ENCODE measurements around the gene FLT3.

DNA sequence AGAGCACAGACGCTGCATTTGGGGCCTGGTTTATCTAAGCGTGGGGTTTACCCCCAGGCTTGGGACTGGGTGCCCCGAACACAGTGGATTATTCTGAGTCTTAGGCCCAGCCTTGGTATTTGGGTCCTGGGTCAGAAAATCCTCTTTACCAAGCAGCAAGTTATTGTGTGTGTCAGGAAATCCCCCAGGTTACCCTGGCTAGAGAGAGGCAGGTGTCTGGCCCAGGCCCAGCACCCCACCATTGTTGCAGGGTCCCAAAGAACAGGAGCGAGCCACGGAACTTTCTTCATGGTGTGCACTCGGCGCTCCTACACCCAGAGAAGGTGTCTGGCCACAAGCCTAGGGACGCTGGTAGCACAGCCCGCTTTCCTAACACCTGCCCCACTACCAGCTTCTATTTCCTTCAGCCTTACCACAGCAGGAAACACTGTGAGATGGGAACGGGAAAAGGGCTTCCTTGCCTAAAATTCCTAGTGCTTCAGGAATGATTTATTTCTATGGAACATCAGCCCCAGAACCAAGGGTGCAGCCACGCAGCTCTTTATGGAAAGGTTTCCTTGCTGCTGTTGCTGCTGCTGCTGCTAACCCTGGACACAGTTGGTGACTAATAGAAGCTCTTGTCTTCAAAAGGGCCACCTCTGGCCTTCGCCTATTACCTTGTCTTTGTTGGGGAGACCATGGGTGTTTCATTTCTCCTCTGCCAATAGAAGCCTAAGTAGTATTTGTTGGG is 123.8 kb downstream of the FLT3 start:
- no peak for TF ChIP-seq RAD21 (IDR thresholded peaks at IDR 0.05)
- TF ChIP-seq, protein P1, sequence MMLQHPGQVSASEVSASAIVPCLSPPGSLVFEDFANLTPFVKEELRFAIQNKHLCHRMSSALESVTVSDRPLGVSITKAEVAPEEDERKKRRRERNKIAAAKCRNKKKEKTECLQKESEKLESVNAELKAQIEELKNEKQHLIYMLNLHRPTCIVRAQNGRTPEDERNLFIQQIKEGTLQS (IDR thresholded peaks at IDR 0.05) = no peak
- TF ChIP-seq, protein P2, sequence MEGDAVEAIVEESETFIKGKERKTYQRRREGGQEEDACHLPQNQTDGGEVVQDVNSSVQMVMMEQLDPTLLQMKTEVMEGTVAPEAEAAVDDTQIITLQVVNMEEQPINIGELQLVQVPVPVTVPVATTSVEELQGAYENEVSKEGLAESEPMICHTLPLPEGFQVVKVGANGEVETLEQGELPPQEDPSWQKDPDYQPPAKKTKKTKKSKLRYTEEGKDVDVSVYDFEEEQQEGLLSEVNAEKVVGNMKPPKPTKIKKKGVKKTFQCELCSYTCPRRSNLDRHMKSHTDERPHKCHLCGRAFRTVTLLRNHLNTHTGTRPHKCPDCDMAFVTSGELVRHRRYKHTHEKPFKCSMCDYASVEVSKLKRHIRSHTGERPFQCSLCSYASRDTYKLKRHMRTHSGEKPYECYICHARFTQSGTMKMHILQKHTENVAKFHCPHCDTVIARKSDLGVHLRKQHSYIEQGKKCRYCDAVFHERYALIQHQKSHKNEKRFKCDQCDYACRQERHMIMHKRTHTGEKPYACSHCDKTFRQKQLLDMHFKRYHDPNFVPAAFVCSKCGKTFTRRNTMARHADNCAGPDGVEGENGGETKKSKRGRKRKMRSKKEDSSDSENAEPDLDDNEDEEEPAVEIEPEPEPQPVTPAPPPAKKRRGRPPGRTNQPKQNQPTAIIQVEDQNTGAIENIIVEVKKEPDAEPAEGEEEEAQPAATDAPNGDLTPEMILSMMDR (IDR thresholded peaks at IDR 0.05; ENCODE audit: low read depth, low read length, missing input control) = no peak
- TF ChIP-seq, protein P3, sequence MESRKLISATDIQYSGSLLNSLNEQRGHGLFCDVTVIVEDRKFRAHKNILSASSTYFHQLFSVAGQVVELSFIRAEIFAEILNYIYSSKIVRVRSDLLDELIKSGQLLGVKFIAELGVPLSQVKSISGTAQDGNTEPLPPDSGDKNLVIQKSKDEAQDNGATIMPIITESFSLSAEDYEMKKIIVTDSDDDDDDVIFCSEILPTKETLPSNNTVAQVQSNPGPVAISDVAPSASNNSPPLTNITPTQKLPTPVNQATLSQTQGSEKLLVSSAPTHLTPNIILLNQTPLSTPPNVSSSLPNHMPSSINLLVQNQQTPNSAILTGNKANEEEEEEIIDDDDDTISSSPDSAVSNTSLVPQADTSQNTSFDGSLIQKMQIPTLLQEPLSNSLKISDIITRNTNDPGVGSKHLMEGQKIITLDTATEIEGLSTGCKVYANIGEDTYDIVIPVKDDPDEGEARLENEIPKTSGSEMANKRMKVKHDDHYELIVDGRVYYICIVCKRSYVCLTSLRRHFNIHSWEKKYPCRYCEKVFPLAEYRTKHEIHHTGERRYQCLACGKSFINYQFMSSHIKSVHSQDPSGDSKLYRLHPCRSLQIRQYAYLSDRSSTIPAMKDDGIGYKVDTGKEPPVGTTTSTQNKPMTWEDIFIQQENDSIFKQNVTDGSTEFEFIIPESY (IDR thresholded peaks at IDR 0.05) = no peak
- TF ChIP-seq SP1 (IDR thresholded peaks at IDR 0.05) = no peak
- TF ChIP-seq EGR1 (IDR thresholded peaks at IDR 0.05; ENCODE audit: low read depth in 2 of 2) = no peak
- no peak for TF ChIP-seq JUND (IDR thresholded peaks at IDR 0.05)
- no peak for TF ChIP-seq YY1 (IDR thresholded peaks at IDR 0.05)
- TF ChIP-seq, protein P4, sequence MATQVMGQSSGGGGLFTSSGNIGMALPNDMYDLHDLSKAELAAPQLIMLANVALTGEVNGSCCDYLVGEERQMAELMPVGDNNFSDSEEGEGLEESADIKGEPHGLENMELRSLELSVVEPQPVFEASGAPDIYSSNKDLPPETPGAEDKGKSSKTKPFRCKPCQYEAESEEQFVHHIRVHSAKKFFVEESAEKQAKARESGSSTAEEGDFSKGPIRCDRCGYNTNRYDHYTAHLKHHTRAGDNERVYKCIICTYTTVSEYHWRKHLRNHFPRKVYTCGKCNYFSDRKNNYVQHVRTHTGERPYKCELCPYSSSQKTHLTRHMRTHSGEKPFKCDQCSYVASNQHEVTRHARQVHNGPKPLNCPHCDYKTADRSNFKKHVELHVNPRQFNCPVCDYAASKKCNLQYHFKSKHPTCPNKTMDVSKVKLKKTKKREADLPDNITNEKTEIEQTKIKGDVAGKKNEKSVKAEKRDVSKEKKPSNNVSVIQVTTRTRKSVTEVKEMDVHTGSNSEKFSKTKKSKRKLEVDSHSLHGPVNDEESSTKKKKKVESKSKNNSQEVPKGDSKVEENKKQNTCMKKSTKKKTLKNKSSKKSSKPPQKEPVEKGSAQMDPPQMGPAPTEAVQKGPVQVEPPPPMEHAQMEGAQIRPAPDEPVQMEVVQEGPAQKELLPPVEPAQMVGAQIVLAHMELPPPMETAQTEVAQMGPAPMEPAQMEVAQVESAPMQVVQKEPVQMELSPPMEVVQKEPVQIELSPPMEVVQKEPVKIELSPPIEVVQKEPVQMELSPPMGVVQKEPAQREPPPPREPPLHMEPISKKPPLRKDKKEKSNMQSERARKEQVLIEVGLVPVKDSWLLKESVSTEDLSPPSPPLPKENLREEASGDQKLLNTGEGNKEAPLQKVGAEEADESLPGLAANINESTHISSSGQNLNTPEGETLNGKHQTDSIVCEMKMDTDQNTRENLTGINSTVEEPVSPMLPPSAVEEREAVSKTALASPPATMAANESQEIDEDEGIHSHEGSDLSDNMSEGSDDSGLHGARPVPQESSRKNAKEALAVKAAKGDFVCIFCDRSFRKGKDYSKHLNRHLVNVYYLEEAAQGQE (IDR thresholded peaks at IDR 0.05) = no peak
- TF ChIP-seq RXRA (IDR thresholded peaks at IDR 0.05) = no peak

Measured in liver (tissue), 3 donors.